Right lobe of liver (tissue), 6 donors: ENCODE measurements around the gene UFM1. TPM values are rescaled to one million over a fixed set of nuclear protein-coding genes. Genes with fewer than 3 reads are reported as not detected.

Experiments used
- ATAC-seq, 4 donors: fragments of 200-7000 bp; cut with Tn5 transposase; one replicate each; pipeline ENCODE4 v1.9.1; 2020; ENCODE audit warnings: mild to moderate bottlenecking in 4 of 4, moderate library complexity in 4 of 4
- DNase-seq, 3 donors: peaks; one replicate each; pipeline ENCODE4 v3.0.0-alpha.2; 2020
- H3K27ac ChIP-seq, 3 donors: fragments of 200-600 bp; one replicate each; pipeline ENCODE4 v1.8.0; 2022
- H3K27me3 ChIP-seq, 2 donors: fragments of 200-600 bp; one replicate each; pipeline ENCODE4 v1.8.0; 2022
- H3K36me3 ChIP-seq, 4 donors: fragments of 200-600 bp; sonication (generic) in 1 of 4; one replicate each; pipeline versions ENCODE4 v1.5.1 to v1.8.0; 2017 to 2022; ENCODE audit warnings: control low read depth in 1 of 4
- H3K4me1 ChIP-seq, 4 donors: fragments of 200-600 bp; sonication (generic) in 1 of 4; one replicate each; pipeline versions ENCODE4 v1.5.1 to v1.8.0; 2017 to 2022; ENCODE audit warnings: control low read depth in 1 of 4
- H3K4me3 ChIP-seq, 3 donors: fragments of 200-600 bp; one replicate each; pipeline ENCODE4 v1.8.0; 2022
- H3K9me3 ChIP-seq, 4 donors: fragments of 200-600 bp; sonication (generic) in 1 of 4; one replicate each; pipeline versions ENCODE4 v1.5.1 to v1.8.0; 2017 to 2022; ENCODE audit warnings: control low read depth in 1 of 4
- CTCF ChIP-seq, 4 donors: fragments of 200-600 bp in 3 of 4; fragments of 450-650 bp in 1 of 4; IDR thresholded peaks; one replicate each; pipeline versions ENCODE4 v1.5.1 to v1.8.0; 2016 to 2022; ENCODE audit warnings: antibody characterized with exemption in 4 of 4, mild to moderate bottlenecking in 2 of 4
- POLR2A ChIP-seq: fragments of 450-650 bp; IDR thresholded peaks from one replicate; pipeline ENCODE4 v1.6.1; 2017; ENCODE audit warnings: antibody characterized with exemption, mild to moderate bottlenecking
- WGBS: methylation state at CpG from one replicate; pipeline ENCODE4 v1.1.6; 2018; ENCODE audit warnings: low coverage, low lambda C conversion rate; ENCODE audit not compliant: insufficient coverage; ENCODE audit errors: missing lambda C conversion rate; 5-methylcytosine and 5-hydroxymethylcytosine counted together
- intact Hi-C, 2 donors: fragments of 100-400 bp; cut with DNase I; formaldehyde crosslinking; loops; one replicate each; pipeline versions ENCODE4 v1.11.2 to v1.14.1; 2022
- total RNA-seq, 6 experiments: library from RNA; depleted of rRNA in 2 of 6; stranded (reverse); fragments of >200 nt in 2 of 6; fragmentation: NEBNext Ultra II Directional in 3 of 6; extraction: Animal tissue kit (Norgen Biotek cat#: 25700) in 3 of 6; gene quantifications; one replicate each; pipeline versions ENCODE4 v1.1.0 to v1.2.4, GENCODE V29; 2016 to 2023
- donor health status: DM: no; HTN: yes; CAD: no.
- donor health status: DM: no; HTN: no; CAD: no.
- donor health status: DM: no; HTN: no; CAD: no.
- donor health status: DM: no; HTN: yes; CAD: no.
- donor health status: DM: no; HTN: yes; CAD: no.

UFM1 gene
- total RNA-seq, 6 experiments from 2014 or later, result 27.1 to 41.5 (median 33.1) TPM

GRCh38 chr13:38381890-38382289 lies 32.2 kb downstream of the UFM1 start:
- DNase-seq (no peak), ATAC-seq (peak; percentile 38 to 77 (median 56))
- intact Hi-C loops, result no loop called here
- no peak for TF ChIP-seq POLR2A
- TF ChIP-seq CTCF (IDR thresholded peaks at IDR 0.05), result no peak
- Histone ChIP-seq H3K27me3 (no peaks in the 10 kb centered on the region), H3K9me3 (no peaks in the 10 kb centered on the region), H3K4me3 (no peak overlapping the region), H3K27ac (no peak overlapping the region), H3K36me3 (no peaks in the 10 kb centered on the region), H3K4me1 (peaks cover 0 to 4% (median 0%) of the 10 kb centered on the region in 4 donors)
- WGBS, result 44% methylated on average over 4 of the region's 4 CpGs

- TF ChIP-seq CTCF (IDR thresholded peaks at IDR 0.05) (no peak), POLR2A (no peak)
- no peak overlapping the region for H3K27ac ChIP-seq
- intact Hi-C loops, result no loop called here
- DNase-seq, result no peak
- peaks cover 0 to 4% (median 0%) of the 10 kb centered on the region in 4 donors for H3K4me1 ChIP-seq
- H3K36me3 ChIP-seq, result no peaks in the 10 kb centered on the region
- no peaks in the 10 kb centered on the region for H3K9me3 ChIP-seq
- no peaks in the 10 kb centered on the region for H3K27me3 ChIP-seq
- no peak overlapping the region for H3K4me3 ChIP-seq
- 50% methylated on average over 1 of the region's 2 CpGs for WGBS
- ATAC-seq, result no peak
Measured at GRCh38 chr13:38382946-38383345, 33.3 kb downstream of the UFM1 start.

- Histone ChIP-seq H3K27me3 (no peaks in the 10 kb centered on the region), H3K4me3 (no peak overlapping the region), H3K36me3 (no peaks in the 10 kb centered on the region), H3K4me1 (peaks cover 0 to 4% (median 0%) of the 10 kb centered on the region in 4 donors), H3K9me3 (no peaks in the 10 kb centered on the region), H3K27ac (no peak overlapping the region)
- TF ChIP-seq POLR2A (no peak), CTCF (IDR thresholded peaks at IDR 0.05) (no peak)
- DNase-seq (no peak), ATAC-seq (no peak)
- intact Hi-C loops, result no loop called here
- WGBS, result 30% methylated on average over 3 of the region's 3 CpGs
Measured at GRCh38 chr13:38384171-38384570, 34.5 kb downstream of the UFM1 start.

GRCh38 chr13:38385153-38385891 lies 35.7 kb downstream of the UFM1 start:
- TF ChIP-seq POLR2A, result no peak
- TF ChIP-seq CTCF (IDR thresholded peaks at IDR 0.05), result no peak
- WGBS, result 48% methylated on average over 9 of the region's 9 CpGs
- Histone ChIP-seq H3K9me3 (no peaks in the 10 kb centered on the region), H3K27ac (no peak overlapping the region), H3K4me3 (no peak overlapping the region), H3K36me3 (no peaks in the 10 kb centered on the region), H3K27me3 (no peaks in the 10 kb centered on the region), H3K4me1 (peaks cover 0 to 4% (median 0%) of the 10 kb centered on the region in 4 donors)
- DNase-seq (no peak), ATAC-seq (no peak)
- intact Hi-C loops, result no loop called here
